ENCODE results near the gene CCT4.
"Not testable (repeated sequence)": the region's sequence is repeated elsewhere in the genome, so short reads cannot be mapped to it uniquely, and the experiment has no call there.

CCT4 gene

GRCh38 chr2:61888267-61889055, at the start of gene CCT4:
Gene CCT4 (minus strand): TSS chr2:61888656. CDS start chr2:61888507, 149 bp downstream.
- DNase-seq (ENCODE audit: low spot score): peak; percentile 93

GRCh38 chr2:61937886-61938285, 49.4 kb upstream of the CCT4 start:
- no peak for DNase-seq (ENCODE audit: low spot score)

- DNase-seq (ENCODE audit: low spot score): no peak
Measured at GRCh38 chr2:61937098-61937497, 48.6 kb upstream of the CCT4 start.

GRCh38 chr2:61928826-61929461, 40.5 kb upstream of the CCT4 start:
- DNase-seq (ENCODE audit: low spot score): peak; percentile 19

- DNase-seq (ENCODE audit: low spot score): no peak
Measured at GRCh38 chr2:61926531-61927477, 38.3 kb upstream of the CCT4 start.

- DNase-seq (ENCODE audit: low spot score): no peak
Measured at GRCh38 chr2:61924895-61925663, 36.6 kb upstream of the CCT4 start.

GRCh38 chr2:61922714-61923113, 34.3 kb upstream of the CCT4 start:
- no peak for DNase-seq (ENCODE audit: low spot score)

GRCh38 chr2:61920548-61920947, 32.1 kb upstream of the CCT4 start:
- DNase-seq (ENCODE audit: low spot score): no peak

- DNase-seq (ENCODE audit: low spot score): not testable (repeated sequence)
Measured at GRCh38 chr2:61914794-61915193, 26.3 kb upstream of the CCT4 start.

- no peak for DNase-seq (ENCODE audit: low spot score)
Measured at GRCh38 chr2:61911510-61911909, 23.1 kb upstream of the CCT4 start.

- no peak for DNase-seq (ENCODE audit: low spot score)
Measured at GRCh38 chr2:61910603-61911002, 22.1 kb upstream of the CCT4 start.

- no peak for DNase-seq (ENCODE audit: low spot score)
Measured at GRCh38 chr2:61909116-61909515, 20.7 kb upstream of the CCT4 start.

GRCh38 chr2:61906186-61906470, 17.7 kb upstream of the CCT4 start:
- DNase-seq (ENCODE audit: low spot score): no peak

- DNase-seq (ENCODE audit: low spot score): peak; percentile 55
Measured at GRCh38 chr2:61905372-61906185, 17.1 kb upstream of the CCT4 start, which contains the start of gene COMMD1. Gene COMMD1 (plus strand): TSS chr2:61905674. CDS start chr2:61905679, 5 bp downstream.

GRCh38 chr2:61900281-61900680, 11.8 kb upstream of the CCT4 start:
- no peak for DNase-seq (ENCODE audit: low spot score)

- DNase-seq (ENCODE audit: low spot score): peak; percentile 24
Measured at GRCh38 chr2:61898810-61899209, 10.4 kb upstream of the CCT4 start.

GRCh38 chr2:61887717-61888266, 664 bp downstream of the CCT4 start:
- no peak for DNase-seq (ENCODE audit: low spot score)

GRCh38 chr2:61885896-61886603, 2.4 kb downstream of the CCT4 start:
- DNase-seq (ENCODE audit: low spot score): no peak

- no peak for DNase-seq (ENCODE audit: low spot score)
Measured at GRCh38 chr2:61882850-61883249, 5.6 kb downstream of the CCT4 start.

- DNase-seq (ENCODE audit: low spot score): not testable (repeated sequence)
Measured at GRCh38 chr2:61879351-61879750, 9.1 kb downstream of the CCT4 start.

All from hematopoietic multipotent progenitor cell treated with erythropoietin and hydrocortisone succinate and interleukin-3 and kit ligand, for 17 days (in vitro differentiated cells).